OCI-LY1 (cell line): ENCODE measurements around the gene CRYGA.

Experiments used
- H2AFZ ChIP-seq: fragments of 200-600 bp; sonication (generic), shearing (Covaris generic); 2 replicates; pipeline ENCODE4 v1.6.0; 2014; ENCODE audit warnings: antibody characterized with exemption, mild to moderate bottlenecking, low read length
- H3F3A ChIP-seq: fragments of 200-600 bp; sonication (generic), shearing (Covaris generic); 2 replicates; pipeline ENCODE4 v1.6.0; 2014; ENCODE audit warnings: mild to moderate bottlenecking, antibody characterized with exemption, low read length, moderate library complexity; ENCODE audit not compliant: insufficient read depth
- H3K27ac ChIP-seq: fragments of 200-600 bp; sonication (generic); 2 replicates; pipeline ENCODE4 v1.5.1; 2014; ENCODE audit warnings: low read length, mixed run types, mild to moderate bottlenecking, low read depth; ENCODE audit not compliant: poor library complexity, severe bottlenecking
- H3K27me3 ChIP-seq: fragments of 200-600 bp; sonication (generic); 2 replicates; pipeline ENCODE4 v1.6.0; 2014; ENCODE audit warnings: antibody characterized with exemption, mild to moderate bottlenecking, low read length, moderate library complexity; ENCODE audit not compliant: insufficient read depth
- H3K36me3 ChIP-seq: fragments of 200-600 bp; sonication (generic); 2 replicates; pipeline ENCODE4 v1.6.1; 2014; ENCODE audit warnings: mild to moderate bottlenecking, antibody characterized with exemption, low read length, moderate library complexity, mixed read lengths; ENCODE audit not compliant: insufficient read depth
- H3K4me1 ChIP-seq: fragments of 200-600 bp; sonication (generic); 2 replicates; pipeline ENCODE4 v1.5.1; 2014; ENCODE audit warnings: mild to moderate bottlenecking, low read length, moderate library complexity; ENCODE audit not compliant: insufficient read depth, severe bottlenecking
- H3K4me2 ChIP-seq: fragments of 200-600 bp; sonication (generic), shearing (Covaris generic); 2 replicates; pipeline ENCODE4 v1.6.1; 2014; ENCODE audit warnings: low read length
- H3K4me3 ChIP-seq: fragments of 200-600 bp; sonication (generic); 2 replicates; pipeline ENCODE4 v1.5.1; 2014; ENCODE audit warnings: low read length, low read depth, mild to moderate bottlenecking, mixed read lengths; ENCODE audit not compliant: poor library complexity, severe bottlenecking
- H3K79me2 ChIP-seq: fragments of 200-600 bp; shearing (Covaris generic); 2 replicates; pipeline ENCODE4 v1.6.1; 2016; ENCODE audit warnings: mixed run types, low read length, mixed read lengths; ENCODE audit not compliant: insufficient read depth
- H3K9ac ChIP-seq: fragments of 200-600 bp; sonication (generic), shearing (Covaris generic); 2 replicates; pipeline ENCODE4 v1.6.1; 2014; ENCODE audit warnings: mild to moderate bottlenecking, low read length, mixed read lengths
- H3K9me2 ChIP-seq: fragments of 200-600 bp; sonication (generic), shearing (Covaris generic); 2 replicates; pipeline ENCODE4 v1.6.1; 2014; ENCODE audit warnings: low read depth, mild to moderate bottlenecking, low read length, mixed read lengths
- H3K9me3 ChIP-seq: fragments of 200-600 bp; shearing (Covaris generic); 2 replicates; pipeline ENCODE4 v1.6.1; 2014; ENCODE audit warnings: low read length, mixed read lengths
- H4K20me1 ChIP-seq: fragments of 200-600 bp; sonication (generic), shearing (Covaris generic); 2 replicates; pipeline ENCODE4 v1.6.0; 2016; ENCODE audit warnings: mild to moderate bottlenecking, low read length; ENCODE audit not compliant: insufficient read depth
- EZH2 ChIP-seq: fragments of 200-600 bp; sonication (generic), shearing (Covaris generic); IDR thresholded peaks from 2 replicates; pipeline ENCODE4 v1.8.0; 2017; ENCODE audit warnings: borderline replicate concordance, mixed run types, mild to moderate bottlenecking, antibody characterized with exemption, low read length, moderate library complexity, mixed read lengths
- TF ChIP-seq, protein P1 (sequence below): fragments of 200-600 bp; sonication (generic), shearing (Covaris generic); IDR thresholded peaks from 2 replicates; pipeline ENCODE4 v1.5.1; 2017; ENCODE audit warnings: mild to moderate bottlenecking, antibody characterized with exemption, low read length, moderate library complexity, mixed read lengths

Gene CRYGA

DNA sequence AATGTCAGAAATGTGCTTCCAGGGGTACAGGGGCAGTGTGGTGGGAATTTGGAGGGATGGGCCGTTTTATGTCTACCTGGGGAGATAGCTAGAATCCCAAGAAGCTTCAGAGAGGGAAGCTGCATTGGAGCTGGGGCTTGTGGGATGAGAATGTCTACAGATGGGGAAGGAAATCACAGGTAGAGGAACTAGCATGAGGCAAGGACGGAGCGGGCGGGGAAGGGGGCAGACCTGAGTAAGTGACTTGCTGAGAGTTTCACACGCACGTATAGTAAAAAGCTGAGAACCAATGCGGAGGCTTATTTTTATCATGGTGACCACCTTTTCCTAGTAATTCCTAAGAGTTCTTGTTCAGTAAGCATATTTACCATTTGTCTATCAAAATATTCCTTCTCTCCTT is 20.1 kb upstream of the CRYGA start:
- H3K36me3 ChIP-seq: no peaks in the 10 kb centered on the region
- H3K9me3 ChIP-seq: no peaks in the 10 kb centered on the region
- no peak overlapping the region for H3K4me2 ChIP-seq
- no peaks in the 10 kb centered on the region for H3K27me3 ChIP-seq
- H3K9ac ChIP-seq: no peak overlapping the region
- no peaks in the 10 kb centered on the region for H3F3A ChIP-seq
- H3K9me2 ChIP-seq: no peaks in the 10 kb centered on the region
- TF ChIP-seq, protein P1, sequence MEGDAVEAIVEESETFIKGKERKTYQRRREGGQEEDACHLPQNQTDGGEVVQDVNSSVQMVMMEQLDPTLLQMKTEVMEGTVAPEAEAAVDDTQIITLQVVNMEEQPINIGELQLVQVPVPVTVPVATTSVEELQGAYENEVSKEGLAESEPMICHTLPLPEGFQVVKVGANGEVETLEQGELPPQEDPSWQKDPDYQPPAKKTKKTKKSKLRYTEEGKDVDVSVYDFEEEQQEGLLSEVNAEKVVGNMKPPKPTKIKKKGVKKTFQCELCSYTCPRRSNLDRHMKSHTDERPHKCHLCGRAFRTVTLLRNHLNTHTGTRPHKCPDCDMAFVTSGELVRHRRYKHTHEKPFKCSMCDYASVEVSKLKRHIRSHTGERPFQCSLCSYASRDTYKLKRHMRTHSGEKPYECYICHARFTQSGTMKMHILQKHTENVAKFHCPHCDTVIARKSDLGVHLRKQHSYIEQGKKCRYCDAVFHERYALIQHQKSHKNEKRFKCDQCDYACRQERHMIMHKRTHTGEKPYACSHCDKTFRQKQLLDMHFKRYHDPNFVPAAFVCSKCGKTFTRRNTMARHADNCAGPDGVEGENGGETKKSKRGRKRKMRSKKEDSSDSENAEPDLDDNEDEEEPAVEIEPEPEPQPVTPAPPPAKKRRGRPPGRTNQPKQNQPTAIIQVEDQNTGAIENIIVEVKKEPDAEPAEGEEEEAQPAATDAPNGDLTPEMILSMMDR: no peak
- no peak for TF ChIP-seq EZH2
- H3K27ac ChIP-seq: no peak overlapping the region
- H3K4me1 ChIP-seq: no peaks in the 10 kb centered on the region
- H3K4me3 ChIP-seq: no peak overlapping the region
- H3K79me2 ChIP-seq: no peaks in the 10 kb centered on the region
- no peaks in the 10 kb centered on the region for H4K20me1 ChIP-seq
- no peak overlapping the region for H2AFZ ChIP-seq

DNA sequence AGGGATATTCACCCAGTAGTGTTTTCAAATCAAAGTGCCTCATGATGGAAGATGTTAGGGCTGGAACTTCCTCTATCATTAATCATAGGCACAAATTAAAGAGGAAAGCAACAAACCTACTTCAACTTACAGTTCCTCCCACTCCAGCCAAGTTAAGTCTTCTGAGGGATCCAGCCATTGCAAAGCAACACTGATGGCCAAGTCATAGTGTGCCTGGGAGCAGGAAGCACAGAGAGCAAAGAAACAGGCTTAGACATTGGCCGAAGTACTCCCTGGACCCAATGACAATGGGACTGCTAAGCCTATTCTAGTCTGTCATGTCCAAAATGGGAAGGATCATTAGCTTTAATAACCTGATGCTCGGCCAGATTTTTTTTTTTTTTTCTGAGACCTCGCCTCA is 19.4 kb upstream of the CRYGA start:
- H4K20me1 ChIP-seq: no peaks in the 10 kb centered on the region
- H3F3A ChIP-seq: no peaks in the 10 kb centered on the region
- no peak overlapping the region for H3K4me3 ChIP-seq
- H3K36me3 ChIP-seq: no peaks in the 10 kb centered on the region
- no peaks in the 10 kb centered on the region for H3K27me3 ChIP-seq
- H3K79me2 ChIP-seq: no peaks in the 10 kb centered on the region
- no peaks in the 10 kb centered on the region for H3K9me3 ChIP-seq
- H3K4me1 ChIP-seq: no peaks in the 10 kb centered on the region
- no peak overlapping the region for H2AFZ ChIP-seq
- no peaks in the 10 kb centered on the region for H3K9me2 ChIP-seq
- no peak overlapping the region for H3K9ac ChIP-seq
- H3K4me2 ChIP-seq: no peak overlapping the region
- H3K27ac ChIP-seq: no peak overlapping the region
- TF ChIP-seq, protein P1: no peak
- no peak for TF ChIP-seq EZH2

DNA sequence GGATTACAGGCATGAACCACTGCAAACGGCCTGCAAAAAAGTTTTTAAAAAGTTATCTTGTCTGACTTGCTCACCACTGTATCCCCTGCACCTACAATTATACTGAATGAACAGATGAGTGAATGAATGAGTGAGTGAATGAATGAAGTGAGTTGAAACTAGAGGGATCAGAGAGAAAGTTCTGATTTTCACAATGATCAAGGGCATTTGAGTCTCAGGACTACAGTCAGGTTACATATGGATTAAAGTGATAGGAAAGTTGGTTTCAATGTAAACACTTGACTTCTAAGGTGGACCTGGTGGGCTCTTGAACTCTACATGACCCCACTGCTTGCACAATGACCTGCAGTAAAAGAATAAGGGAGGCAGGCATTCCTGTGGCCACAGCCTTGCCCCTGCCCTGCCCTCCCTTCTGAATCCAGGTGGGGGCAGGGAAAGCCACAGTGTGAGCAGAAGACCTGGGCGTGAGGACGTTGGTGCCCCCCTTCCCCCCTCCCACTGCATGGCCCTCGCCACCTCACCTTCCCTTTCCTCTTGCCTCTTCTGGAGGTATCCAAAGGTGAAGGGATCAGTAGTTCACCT is 15.7 kb upstream of the CRYGA start:
- H3K9me2 ChIP-seq: no peaks in the 10 kb centered on the region
- TF ChIP-seq, protein P1: no peak
- no peak for TF ChIP-seq EZH2
- no peak overlapping the region for H3K4me2 ChIP-seq

More for the DNA sequence above, 15.7 kb upstream of the CRYGA start:
- H3K36me3 ChIP-seq: no peaks in the 10 kb centered on the region
- no peaks in the 10 kb centered on the region for H3K4me1 ChIP-seq
- H4K20me1 ChIP-seq: no peaks in the 10 kb centered on the region
- H3K79me2 ChIP-seq: no peaks in the 10 kb centered on the region
- H3K4me3 ChIP-seq: no peak overlapping the region
- no peak overlapping the region for H3K27ac ChIP-seq
- H2AFZ ChIP-seq: no peak overlapping the region
- H3F3A ChIP-seq: no peaks in the 10 kb centered on the region
- H3K9ac ChIP-seq: no peak overlapping the region
- no peaks in the 10 kb centered on the region for H3K27me3 ChIP-seq
- no peaks in the 10 kb centered on the region for H3K9me3 ChIP-seq
